CD4-positive, alpha-beta T cell treated with Interleukin-4 for 4 hours (primary cell): ENCODE data around the gene TIFAB.

ENCODE experiments used
- DNase-seq: peaks from one replicate; pipeline ENCODE4 v3.0.0-alpha.2; 2020

Gene TIFAB

DNA sequence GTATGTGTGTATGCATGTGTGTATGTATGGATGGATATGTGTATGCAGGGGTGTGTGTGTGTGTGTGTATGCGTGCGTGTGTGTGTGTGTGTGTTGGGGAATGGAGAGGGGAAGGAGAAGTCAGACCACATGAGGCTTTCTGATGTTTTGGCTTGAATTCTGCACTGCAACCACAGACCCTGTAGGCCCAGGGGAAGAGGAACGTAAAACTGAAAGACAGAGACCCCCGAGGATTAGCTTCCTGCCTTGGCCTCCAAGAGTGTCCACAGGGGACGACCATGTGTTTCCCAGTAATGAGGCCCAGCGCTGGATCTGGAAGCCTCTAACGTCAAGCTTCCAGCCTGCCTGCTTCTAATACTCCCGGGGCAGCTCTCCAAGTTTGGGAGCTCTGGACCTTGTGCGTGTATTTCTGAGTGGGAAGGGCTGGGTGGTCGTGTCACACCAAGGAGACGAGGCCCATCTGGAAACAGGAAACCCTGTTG, 10.8 kb downstream of the TIFAB start:
- DNase-seq, result no peak

DNA sequence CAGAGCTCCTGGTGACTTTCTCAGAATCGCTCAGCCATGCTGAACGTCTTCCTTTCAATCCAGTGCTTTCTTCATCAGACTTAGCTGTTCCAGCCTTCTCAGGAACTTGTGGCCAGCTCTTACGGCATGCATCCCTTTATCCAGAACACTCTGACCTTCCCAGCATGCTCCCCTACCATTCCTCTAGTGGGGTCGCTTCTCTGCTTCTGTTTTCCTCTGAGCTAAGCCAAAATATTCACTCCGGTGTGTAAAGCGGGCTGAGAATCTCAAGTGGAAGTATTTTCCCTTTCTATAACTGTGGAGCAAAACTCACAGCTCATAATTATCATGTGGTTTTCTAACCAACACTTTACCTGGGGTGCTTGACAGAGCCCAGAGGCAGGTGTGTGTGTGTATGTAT, 11.2 kb downstream of the TIFAB start:
- DNase-seq, result no peak

DNA sequence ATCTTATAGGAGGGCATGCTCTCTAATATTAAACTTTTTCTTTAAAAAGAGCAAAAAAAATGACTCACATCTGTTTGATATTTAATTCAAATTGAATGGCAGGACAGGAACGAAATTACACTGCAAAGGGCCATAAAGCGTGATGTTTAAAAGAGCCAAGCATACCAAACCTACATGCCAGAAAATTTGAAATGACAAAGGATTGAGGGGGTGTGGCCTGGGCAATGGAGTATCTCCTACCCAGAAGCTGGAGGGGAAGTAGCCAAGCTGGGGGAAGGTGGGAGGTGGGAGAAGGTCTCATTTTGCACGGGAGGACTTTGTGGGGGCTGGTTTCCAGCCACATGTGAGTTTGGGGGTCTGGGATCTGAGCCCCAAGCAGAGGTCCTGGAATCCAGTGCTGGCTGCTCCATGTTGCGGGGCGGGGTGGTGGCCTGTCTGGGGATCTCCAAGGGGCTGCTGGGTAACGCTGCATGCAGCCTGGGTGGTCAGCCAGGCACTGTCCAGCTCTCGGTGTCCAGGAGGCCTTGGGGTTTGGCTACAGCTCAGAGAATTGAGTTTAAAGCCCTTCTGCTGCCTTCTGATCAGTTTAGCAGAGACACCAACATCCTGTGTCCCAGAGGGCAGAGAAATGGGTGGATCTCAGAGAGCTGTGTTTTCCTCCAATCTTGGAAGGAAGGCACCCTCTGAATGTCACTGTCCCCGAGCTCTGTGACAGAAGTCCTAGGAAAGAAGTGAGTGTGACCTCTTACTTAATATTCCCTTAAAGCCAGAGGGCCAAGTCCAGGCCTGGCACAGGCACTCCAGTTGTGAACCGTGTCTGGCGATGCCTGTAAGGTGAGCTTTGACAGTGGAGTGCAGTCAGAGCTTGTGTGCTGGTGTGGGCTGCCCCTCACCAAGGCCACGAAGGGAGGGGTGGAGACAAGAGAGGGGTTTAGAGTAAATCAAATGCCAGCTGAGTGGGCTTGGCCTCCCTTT, 12.6 kb downstream of the TIFAB start:
- no peak for DNase-seq

DNA sequence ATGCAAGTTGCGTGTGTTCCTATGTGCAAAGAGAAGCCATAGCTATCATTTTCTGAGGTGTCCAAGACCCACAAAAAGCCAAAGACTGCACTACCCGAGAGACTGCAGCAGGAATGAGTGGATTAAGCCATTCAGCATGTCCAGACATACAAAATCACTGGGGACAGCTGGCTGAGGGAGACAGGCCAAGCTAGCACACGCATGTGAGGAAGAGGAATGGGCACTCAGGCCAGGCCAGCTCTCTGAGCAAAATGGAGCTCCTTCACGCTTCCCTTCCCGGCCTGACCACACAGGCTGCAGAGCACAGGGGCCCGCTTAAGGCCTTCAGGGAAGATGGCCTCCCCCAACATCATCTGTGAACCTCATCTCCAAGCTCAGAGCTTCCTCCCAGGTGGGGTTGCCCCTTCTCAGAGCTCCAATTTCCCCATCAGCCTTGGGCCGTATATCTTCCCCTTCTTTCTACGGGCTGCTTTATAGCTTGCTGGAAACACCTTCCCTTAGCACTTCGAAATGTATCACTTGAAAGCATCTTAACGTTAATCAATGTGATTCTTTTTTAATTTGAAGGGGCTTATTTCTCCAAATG, 13.4 kb downstream of the TIFAB start:
- no peak for DNase-seq

DNA sequence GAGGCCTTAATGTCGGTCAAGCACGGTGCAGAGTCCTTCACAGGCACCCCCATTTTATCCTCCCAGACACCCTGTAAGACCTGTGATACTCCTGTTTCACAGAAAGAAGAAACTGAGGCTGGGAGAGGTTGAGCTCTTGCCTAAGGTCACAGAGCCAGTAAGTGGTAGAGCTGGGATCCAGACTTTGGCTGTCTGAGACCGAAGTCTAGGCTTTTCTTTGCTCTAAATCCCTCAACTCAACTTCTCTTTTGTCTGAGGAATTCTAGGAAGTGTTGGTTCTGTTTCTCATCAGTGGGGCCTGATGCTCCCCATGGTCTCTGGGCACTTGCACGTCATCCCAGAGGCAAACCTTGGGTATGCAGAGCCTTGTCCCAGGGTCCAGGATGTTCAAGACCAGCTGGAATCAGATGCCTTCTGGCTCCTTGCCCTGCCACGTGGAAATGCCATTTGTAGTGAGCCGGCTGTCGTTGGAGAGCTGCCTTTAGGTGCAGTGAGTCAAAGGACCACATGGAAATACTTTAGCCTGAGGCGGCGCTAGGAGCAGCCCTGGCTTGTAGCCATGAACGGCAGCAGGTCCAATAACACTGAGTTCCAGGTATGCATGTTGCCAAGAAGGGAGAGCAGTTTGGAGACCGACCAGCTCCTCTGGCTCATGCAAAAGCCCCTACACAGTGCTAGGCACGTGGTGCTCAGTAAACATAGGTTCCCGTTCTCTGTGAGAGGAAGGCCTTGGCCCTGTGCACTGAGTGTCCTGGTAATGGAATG, 14.2 kb downstream of the TIFAB start:
- no peak for DNase-seq

DNA sequence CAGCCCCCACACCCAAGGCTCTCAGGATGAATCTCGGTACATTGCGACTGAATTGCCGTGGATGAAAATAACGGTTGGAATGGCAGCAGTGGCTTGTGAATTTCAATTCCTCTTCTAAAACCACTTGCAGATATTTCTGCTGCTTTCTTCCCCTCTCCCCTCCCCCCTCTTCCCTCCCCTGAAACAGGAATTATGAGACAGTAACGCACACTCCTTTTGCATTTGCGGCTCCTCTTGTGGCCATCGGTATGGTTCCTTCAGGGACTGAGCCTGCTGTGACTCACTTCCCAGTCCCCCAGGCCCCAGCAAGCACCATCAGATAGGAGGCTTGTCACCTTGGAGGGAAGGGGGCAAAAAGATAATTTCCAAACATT, 14.7 kb downstream of the TIFAB start:
- DNase-seq, result peak; percentile 7

DNA sequence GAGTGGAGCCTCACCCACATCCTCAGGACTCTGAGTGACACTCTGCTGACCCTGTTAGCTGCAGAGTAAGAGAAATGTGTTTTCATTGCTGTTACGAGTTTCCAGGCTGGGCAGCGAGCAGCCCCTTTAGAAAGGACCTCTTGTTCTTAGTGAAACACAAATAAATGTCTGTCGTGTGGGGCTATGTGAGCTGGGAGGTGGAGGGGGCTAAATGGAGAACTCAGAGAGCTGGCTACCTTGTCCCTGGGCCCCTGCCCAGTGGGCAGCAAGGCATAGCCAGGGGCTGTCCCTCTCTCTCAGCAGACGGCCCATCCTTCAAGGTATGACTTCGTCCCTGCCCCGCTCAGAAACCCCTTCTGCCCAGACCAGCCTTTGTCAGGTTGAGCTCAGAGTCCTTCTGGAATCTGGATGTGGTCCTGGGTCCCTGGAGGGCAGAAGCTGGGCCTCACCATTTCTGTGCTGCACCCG, 15.2 kb downstream of the TIFAB start:
- DNase-seq, result no peak

DNA sequence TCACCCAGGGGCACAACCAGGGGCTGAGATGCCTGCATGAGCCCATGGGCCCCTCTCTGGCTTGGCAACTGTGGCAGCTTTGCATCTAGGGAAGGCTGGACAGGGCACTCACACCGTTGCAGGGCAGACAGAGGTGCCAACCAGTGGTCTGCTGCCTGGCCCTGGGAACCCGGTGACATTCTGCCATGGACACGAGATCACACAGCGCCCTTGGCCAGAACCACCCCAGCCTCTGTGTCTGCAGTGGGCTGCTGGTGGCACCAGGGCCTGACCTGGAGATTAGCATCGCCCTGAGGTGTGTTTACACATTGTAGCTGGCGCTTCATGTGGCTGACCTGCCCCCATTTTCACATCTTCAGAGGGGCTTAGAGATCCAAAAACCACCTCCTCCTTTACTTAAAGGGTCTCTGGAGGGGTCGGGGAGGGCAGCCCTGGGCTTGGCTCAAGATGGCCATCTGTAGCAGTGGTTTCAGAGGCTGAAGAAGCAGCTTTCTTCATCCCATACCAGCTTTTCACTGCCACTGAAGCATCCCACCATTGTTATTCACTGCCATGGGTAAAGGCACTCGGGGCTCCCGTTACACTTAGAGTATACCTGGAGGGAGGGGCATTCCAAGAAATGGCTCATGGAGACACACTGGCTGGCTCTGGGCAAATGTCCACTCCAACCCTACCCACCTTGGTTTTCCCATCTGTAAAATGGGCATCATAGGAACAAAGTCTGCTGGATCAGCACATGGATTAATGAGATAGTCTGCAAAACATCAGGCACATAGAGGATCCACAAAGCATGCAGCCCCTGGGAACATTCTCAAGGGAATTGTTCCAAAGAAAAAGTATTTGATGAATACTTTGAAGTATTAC, 16.5 kb downstream of the TIFAB start:
- DNase-seq, result no peak

DNA sequence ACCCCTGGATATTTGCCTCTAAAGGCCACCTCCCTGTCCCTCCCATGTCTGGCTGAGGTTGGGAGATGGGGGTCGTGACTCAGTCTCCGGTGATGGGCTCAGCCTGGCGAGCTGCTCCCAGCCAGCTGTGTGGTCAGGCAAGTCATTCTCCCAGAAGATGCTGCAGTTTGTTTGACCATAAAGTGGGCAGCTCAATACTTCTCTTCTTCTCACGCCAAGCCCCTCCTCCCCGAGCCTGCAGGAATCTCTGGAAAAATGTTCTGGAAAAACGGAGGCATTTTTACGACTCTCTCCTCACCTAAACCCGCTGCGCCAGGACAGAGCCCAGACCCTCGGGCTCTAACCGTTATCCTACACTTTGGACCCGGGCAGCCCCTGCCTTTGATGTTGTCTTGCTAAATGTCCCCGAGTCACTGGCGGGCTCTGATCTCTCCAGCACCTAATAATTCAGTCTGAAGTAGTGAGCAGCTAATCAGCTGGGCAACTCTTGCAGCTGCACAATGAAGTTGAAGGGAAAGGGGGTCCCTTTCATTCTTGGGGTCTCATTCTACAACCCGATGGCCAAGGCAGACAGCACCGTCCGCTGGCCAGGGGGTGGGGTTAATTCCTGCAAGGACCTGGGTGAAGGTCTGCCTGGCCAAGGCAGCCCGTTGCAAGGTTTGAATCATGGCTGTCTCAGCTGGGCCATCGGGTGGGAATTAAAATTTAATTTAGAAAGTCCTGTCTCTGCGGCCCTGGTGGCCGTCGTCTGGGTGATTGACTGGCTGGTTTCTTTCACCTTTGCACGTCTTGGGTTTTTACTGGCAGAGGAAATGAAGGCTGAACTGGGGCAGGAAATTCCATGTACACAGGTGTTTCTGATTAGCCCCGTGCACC, 17.3 kb downstream of the TIFAB start:
- no peak for DNase-seq

DNA sequence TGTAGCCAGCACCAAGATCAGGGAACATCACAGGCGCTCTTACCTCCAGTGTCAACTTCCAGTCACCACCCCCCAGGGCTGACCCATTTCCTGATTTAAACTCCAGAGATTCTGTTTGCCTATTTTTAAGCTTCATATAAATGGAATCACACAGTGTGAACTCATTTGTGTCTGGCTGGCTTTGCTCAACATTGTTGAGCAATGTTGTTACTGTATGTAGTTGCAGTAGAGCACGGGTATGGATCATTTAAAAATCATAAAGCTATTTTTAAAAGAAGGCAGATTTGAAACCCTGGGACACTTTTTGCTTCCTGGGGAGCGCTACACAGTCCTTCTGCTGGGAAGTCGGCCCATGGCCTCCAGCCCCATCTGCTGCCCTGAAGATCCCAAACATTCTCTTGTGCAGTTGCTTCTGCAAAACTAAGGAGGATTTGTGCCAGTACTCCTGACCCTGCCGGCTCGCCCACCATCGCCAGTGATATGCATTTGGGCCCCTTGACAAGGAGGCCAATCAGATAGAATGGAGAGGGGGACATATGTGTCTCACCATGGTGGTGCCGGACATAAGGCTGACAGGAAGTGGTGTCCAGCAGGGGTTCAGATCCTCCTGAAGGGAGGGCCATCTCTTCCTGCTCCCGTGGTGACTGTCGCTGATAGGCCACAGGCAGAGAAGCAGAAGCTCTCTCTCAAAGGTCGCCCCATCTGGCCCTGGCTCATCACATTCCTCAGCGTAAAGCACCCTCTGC, 18.3 kb downstream of the TIFAB start:
- no peak for DNase-seq

DNA sequence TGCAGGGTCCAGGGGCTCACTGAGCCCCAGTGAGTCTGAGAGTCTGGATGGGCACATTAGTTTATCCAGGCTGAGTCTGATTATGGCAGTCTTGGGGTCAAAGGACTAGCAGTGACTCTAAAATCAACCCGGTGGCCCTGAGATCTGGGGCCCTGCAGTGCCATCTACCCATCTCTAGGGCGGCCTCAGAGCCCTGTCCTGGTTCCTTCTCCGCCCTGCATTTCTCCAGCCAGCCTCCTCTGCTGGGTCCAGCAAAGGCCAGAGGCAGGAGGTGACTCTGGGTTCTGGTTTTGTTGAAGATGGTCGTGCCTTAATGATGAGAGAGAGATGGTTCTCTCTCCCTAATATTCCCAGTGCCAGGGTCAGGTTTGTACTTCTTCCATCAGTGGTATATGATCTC, 20.0 kb downstream of the TIFAB start:
- no peak for DNase-seq

DNA sequence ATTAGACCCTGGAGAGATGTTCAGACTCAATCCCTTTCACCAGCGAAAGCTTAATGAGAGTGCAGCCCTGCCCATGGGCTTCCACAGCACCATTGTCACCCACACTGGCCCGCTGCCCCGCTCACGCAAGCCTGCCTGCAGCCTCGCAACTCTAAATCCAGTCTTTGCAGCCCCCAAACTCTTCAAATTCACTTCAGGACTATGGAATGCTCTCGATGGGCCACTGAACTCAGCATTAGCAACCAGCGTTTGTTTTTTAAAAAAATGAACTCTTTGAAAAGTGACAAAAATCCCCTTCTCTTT, 22.1 kb downstream of the TIFAB start:
- DNase-seq, result no peak

DNA sequence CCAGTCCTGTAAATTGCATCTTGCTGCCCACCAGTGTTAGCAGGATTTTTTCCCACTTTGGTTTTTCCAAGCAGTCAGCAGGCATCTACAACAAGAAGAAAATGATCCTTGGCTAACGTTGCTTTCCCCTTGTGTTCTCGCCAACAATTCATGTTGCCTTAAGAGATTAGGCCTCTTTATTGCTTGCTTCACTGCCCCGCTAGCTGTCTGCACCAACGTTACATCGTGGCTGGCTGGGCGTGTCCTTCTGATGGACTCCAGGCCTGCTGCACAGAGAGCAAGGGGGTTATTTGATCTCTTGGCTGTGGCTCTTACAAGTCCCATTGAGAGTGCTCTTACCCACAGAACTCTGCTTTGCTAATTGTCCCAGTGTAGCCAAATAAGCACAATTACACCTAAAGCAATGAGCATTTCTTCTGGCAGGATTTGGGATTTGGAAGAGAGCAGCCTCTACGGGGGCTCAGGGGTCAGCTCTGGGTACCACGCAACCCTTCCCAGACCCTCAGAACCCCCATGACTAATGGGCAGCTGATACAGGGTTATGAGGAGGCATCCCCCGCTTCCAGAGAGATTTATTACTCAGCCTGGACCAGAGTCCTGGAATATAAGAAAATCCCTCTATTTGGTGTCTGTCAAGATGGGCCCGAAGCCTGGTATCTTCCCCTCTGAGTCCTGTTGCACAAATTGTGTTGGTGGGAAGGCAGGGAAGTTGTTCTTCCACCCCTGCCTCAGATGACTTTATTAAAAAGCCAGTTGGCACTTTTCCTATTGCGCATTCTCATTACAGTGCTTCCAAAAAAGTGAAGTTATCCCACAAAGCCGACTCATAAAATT, 22.6 kb downstream of the TIFAB start:
- no peak for DNase-seq

DNA sequence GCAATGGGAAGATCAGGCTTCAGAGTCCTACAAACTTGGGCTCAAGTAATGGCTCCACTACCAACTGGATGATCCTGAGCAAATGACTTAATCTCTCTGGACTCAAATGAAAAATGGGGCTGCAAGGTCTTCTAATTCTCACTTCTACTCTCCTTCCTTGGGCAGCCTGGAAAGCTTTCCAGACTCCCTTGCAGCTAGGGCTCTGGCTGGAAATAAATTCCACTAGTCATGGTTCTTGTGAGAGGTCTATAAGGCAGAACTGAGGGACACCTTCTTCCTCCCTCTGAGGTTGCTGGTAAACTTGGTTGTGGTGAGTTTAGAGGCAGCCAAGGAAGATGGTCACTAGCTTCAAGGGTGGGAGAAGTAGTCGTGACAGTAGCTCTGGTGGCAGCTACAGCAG, 23.6 kb downstream of the TIFAB start:
- DNase-seq, result no peak

DNA sequence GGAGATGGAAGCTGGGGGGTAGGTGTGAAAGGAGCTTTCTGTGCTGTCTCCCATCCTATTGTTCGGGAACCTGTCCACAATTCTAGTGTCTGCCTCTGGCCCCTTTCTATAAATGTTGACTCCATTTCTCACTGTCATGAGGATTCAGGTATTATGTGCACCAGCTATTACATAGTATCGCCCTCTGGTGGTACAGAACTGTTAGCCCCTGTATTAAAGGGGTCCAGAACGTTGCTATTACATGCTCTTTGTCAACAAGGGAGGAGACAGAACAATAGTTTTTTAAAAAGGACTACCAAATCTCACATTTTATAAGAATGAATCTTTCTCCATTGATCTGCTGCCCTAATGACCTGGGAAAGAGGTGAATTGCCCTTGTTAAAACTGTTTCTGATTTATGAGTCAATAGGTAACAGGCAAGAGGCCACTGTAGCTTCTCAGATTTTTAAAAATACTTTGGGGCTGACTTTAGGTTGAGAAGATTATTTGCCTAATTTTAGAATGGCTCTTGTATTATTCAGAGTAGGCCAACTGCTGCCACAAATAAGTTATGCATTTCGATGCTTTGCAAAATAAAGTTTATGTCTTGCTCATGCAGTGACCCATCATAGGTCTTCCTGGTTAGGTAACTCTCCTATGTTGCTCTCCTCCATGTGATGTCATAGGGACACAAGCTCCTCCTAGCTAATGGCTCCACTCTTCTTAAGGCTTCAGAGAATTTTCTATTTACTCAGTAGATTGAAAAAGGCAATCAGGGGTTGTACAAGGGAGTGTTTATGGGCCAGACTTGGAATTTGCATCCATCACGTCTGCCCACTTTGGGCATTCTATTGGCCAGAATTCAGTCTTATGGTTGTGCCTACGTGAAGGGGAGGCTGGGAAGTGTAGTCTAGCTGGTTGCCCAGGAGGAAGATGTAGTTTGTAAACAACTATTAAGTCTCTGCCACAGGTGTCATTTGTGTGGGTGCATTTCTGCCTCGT, 25.8 kb downstream of the TIFAB start:
- peak; percentile 51 for DNase-seq

DNA sequence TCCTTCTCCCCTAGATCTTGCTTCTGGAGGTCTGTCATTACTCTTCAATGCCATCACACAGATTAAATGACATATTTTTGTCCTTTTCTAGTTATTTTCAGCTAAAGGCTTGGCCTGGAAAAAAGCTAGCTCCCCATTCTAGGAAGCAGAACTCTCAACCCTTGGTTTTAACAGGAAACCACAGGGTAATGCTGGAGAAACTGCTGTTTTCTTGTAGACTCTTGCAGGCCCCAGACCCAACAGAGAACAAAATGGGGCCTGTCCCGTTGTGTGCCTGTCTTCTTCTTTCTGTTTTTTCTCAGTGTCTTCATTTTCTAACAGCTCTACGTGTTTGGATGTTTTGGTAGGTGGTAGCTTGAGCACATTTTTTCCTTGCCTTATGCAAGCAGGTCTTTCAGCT, 26.5 kb downstream of the TIFAB start:
- no peak for DNase-seq

DNA sequence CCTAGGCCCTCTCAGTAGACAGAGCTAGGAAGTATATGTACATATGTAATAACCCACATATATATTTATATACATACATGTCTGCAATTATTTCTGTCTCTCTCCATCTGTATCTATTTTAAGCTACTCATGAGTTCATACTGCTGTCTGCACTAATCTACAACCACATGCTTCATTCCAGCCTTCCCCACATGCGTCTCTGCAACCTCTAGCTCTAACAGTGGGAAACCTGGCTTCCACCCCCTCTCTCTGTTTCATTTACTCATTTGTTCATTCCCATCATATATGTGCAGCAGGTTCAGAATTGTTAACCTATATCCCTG, 28.3 kb downstream of the TIFAB start:
- no peak for DNase-seq

DNA sequence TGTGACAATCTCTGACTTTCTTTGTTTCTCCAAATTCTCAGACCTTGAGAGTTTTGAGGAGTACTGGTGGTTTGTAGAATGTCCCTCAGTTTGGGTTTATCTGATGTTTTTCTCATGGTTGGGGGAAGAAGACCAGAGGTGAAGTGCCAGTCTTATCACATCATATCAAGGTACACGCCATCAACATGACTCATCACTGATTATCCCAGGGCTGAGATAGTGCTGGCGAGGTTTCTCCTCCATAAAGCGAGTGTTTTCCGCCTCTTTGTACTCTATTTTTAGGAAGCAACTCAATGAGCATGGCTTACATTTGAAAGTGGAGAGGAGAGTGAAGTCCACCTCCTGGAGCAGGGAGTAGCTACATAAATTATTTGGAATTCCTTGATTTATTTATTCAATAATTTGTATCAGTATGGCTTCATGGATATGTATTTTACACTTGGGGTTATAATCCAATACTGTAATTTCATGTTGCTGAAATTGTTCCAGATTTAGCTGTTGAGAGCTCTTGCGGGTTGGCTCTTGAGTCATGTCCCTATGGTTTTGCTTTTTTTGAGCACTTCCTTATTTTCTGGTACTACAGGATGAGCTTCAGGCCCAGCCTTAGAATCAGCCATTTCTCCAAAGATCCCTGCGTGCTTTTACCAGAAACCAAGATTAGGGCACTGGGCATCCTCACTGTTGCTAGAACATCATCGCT, 28.9 kb downstream of the TIFAB start:
- DNase-seq, result no peak
